Vagina (tissue), 2 donors: Measurements from ENCODE around the gene SCO2.

Source experiments
- CTCF ChIP-seq, 3 experiments: fragments of 450-650 bp in 2 of 3; fragments of 200-600 bp in 1 of 3; sonication (generic) in 1 of 3; IDR thresholded peaks; one replicate each; pipeline ENCODE4 v1.5.1; 2017 to 2019; ENCODE audit warnings: antibody characterized with exemption in 3 of 3, mild to moderate bottlenecking in 2 of 3, moderate library complexity in 2 of 3
- POLR2A ChIP-seq, 2 donors: fragments of 450-650 bp; IDR thresholded peaks; one replicate each; pipeline ENCODE4 v1.6.1; 2017; ENCODE audit warnings: antibody characterized with exemption in 2 of 2, mild to moderate bottlenecking in 2 of 2, moderate library complexity in 2 of 2
- POLR2AphosphoS5 ChIP-seq, 2 donors: sonication (generic); formaldehyde crosslinking; IDR thresholded peaks; one replicate each; pipeline ENCODE4 v1.9.0; 2017; ENCODE audit warnings: antibody characterized with exemption in 2 of 2, mild to moderate bottlenecking in 2 of 2, low read depth in 1 of 2; ENCODE audit not compliant: insufficient read depth in 1 of 2

- TF ChIP-seq CTCF (IDR thresholded peaks at IDR 0.05) (no peak), POLR2A (IDR thresholded peaks at IDR 0.05) (no peak), POLR2AphosphoS5 (IDR thresholded peaks at IDR 0.05; ENCODE audit: insufficient read depth in 1 of 2, low read depth in 1 of 2) (no peak)
Measured at GRCh38 chr22:50537765-50538164, 12.4 kb upstream of the SCO2 start.
